NT2/D1 (cell line): ENCODE results near the gene STK32B.

Source experiments
- DNase-seq: peaks from one replicate; pipeline ENCODE4 v3.0.0-alpha.2; 2011; ENCODE audit warnings: low read depth, low spot score
- H3K27me3 ChIP-seq: 2 replicates; pipeline ENCODE4 v1.6.0; 2011; ENCODE audit warnings: mild to moderate bottlenecking; ENCODE audit not compliant: insufficient read length, insufficient read depth
- H3K36me3 ChIP-seq: 2 replicates; pipeline ENCODE4 v1.6.1; 2011; ENCODE audit warnings: mild to moderate bottlenecking, low read length, mixed read lengths; ENCODE audit not compliant: insufficient read depth, insufficient read length
- H3K4me1 ChIP-seq: 2 replicates; pipeline ENCODE4 v1.5.1; 2011; ENCODE audit not compliant: insufficient read depth, insufficient read length
- H3K4me3 ChIP-seq: 2 replicates; pipeline ENCODE4 v1.5.1; 2011; ENCODE audit warnings: low read depth; ENCODE audit not compliant: insufficient read length
- H3K9ac ChIP-seq: 2 replicates; pipeline ENCODE4 v1.6.0; 2011; ENCODE audit warnings: low read depth; ENCODE audit not compliant: insufficient read length
- H3K9me3 ChIP-seq: 2 replicates; pipeline ENCODE4 v1.5.1; 2011; ENCODE audit warnings: mild to moderate bottlenecking, low read length; ENCODE audit not compliant: insufficient read depth
- SUZ12 ChIP-seq: IDR thresholded peaks from 2 replicates; pipeline ENCODE4 v1.6.1; 2011; ENCODE audit not compliant: insufficient read length, insufficient read depth; ENCODE audit errors: extremely low read depth
- YY1 ChIP-seq: IDR thresholded peaks from 2 replicates; pipeline ENCODE4 v1.6.1; 2011; ENCODE audit not compliant: insufficient read length, insufficient read depth
- ZNF274 ChIP-seq: IDR thresholded peaks from 2 replicates; pipeline ENCODE4 v1.6.1; 2011; ENCODE audit warnings: mild to moderate bottlenecking, low read depth, low read length

STK32B gene

DNA sequence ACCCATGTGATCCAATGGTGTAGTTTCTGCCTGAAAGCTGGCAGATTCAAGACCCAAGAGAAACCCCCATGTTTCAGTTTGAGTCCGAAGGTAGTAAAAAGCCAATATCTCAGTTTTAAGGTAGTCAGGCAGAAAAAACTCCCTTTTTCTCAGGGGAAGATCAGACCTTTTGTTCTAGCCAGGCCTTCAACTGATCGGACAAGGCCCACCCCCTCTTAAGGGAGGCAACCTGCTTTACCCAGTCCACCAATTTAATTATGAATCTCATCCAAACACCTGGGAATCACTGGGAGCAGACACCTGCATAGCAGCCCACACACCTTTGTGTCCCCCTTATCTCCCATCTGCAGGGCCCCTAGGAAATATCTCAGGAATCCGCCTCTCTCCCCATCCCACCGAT, 322.0 kb downstream of the STK32B start:
- TF ChIP-seq YY1 = no peak
- no peak for TF ChIP-seq SUZ12
- no peak for DNase-seq
- Histone ChIP-seq H3K9ac (no peak overlapping the region), H3K36me3 (no peaks in the 10 kb centered on the region), H3K4me3 (no peak overlapping the region), H3K27me3 (no peaks in the 10 kb centered on the region), H3K9me3 (no peaks in the 10 kb centered on the region; the same call in 1 of the 2 replicates), H3K4me1 (no peaks in the 10 kb centered on the region)

DNA sequence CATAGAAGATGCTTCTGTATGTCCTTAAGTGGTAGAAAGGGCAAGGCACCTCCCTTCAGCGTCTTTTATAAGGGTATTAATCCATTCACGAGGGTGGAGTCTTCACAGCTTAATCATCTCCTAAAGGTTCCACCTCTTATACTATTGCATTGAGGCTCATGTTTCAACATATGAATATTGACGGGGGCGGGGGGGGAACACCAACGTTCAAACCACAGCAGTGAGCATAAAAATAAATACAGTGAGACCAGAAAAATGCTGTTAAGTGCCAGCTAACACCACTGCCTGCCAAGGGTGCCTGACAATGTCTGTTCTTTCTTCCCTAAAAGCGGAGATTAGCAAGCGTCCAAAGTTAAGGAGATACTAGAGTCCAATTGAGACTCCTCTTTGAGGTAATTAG, 323.3 kb downstream of the STK32B start:
- Histone ChIP-seq H3K9me3 (no peaks in the 10 kb centered on the region; the same call in 1 of the 2 replicates), H3K9ac (no peak overlapping the region), H3K27me3 (no peaks in the 10 kb centered on the region), H3K4me3 (no peak overlapping the region), H3K36me3 (no peaks in the 10 kb centered on the region), H3K4me1 (no peaks in the 10 kb centered on the region)
- TF ChIP-seq SUZ12 = no peak
- TF ChIP-seq ZNF274 = no peak
- TF ChIP-seq YY1 = no peak
- no peak for DNase-seq

DNA sequence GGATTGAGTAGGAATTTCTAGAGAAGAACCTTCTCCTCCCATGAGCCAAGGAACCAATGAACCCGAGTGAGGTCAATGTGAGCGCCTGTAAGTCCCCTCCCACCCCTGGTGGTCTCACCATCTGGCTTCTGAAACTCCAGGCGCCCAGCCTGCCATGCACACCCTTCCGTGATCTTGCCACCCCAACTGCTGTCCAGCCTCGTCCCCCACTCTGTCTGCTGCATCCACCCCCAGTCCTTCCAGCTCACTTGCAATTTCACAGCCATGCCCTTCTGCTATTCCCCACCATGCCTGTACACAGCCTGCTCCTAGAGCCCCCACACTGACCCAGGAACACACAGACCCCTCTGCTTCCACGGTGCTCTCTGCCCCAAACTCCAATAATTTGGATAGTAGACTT, 323.7 kb downstream of the STK32B start:
- Histone ChIP-seq H3K27me3 (no peaks in the 10 kb centered on the region), H3K9ac (no peak overlapping the region), H3K36me3 (no peaks in the 10 kb centered on the region), H3K9me3 (no peaks in the 10 kb centered on the region; the same call in 1 of the 2 replicates), H3K4me3 (no peak overlapping the region), H3K4me1 (no peaks in the 10 kb centered on the region)
- DNase-seq = no peak
- TF ChIP-seq YY1 = no peak
- TF ChIP-seq ZNF274 = no peak
- no peak for TF ChIP-seq SUZ12

GRCh38 chr4:5376015-5376414, 324.7 kb downstream of the STK32B start:
- no peak for DNase-seq
- Histone ChIP-seq H3K36me3 (no peaks in the 10 kb centered on the region), H3K9ac (no peak overlapping the region)

DNA sequence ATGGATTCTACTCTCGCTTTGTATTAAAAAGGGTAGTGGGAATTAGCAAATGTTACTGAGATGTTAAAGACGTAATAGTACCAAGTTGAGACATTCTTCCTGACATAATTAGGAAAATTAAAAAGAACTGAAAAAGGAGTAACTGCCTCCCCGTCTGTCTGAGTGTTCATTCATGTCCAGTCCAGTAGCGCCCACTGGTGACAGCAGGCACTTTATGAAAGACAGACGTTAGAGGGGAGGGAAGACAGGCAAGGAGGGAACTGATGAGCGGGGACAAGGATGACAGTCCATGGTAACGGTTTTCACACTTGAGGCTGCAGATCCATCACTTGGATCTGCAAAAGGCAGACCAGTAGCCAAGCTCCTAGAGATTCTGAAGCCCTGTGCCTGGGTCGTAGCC, 326.7 kb downstream of the STK32B start:
- Histone ChIP-seq H3K4me1 (no peaks in the 10 kb centered on the region), H3K9me3 (no peaks in the 10 kb centered on the region; the same call in 1 of the 2 replicates), H3K36me3 (no peaks in the 10 kb centered on the region), H3K9ac (no peak overlapping the region), H3K27me3 (no peaks in the 10 kb centered on the region), H3K4me3 (no peak overlapping the region)
- no peak for TF ChIP-seq ZNF274
- TF ChIP-seq YY1 = no peak
- TF ChIP-seq SUZ12 = no peak
- DNase-seq = no peak

More at GRCh38 chr4:5376015-5376414, 324.7 kb downstream of the STK32B start:
- Histone ChIP-seq H3K4me3 (no peak overlapping the region), H3K9me3 (no peaks in the 10 kb centered on the region; the same call in 1 of the 2 replicates), H3K4me1 (no peaks in the 10 kb centered on the region), H3K27me3 (no peaks in the 10 kb centered on the region)
- TF ChIP-seq ZNF274 (no peak), SUZ12 (no peak), YY1 (no peak)

GRCh38 chr4:5379895-5380294, 328.6 kb downstream of the STK32B start:
- TF ChIP-seq ZNF274 (no peak), YY1 (no peak), SUZ12 (no peak)
- H3K27me3 ChIP-seq = no peaks in the 10 kb centered on the region
- no peak overlapping the region for H3K4me3 ChIP-seq
- H3K36me3 ChIP-seq = no peaks in the 10 kb centered on the region
- no peaks in the 10 kb centered on the region; the same call in 1 of the 2 replicates for H3K9me3 ChIP-seq
- H3K9ac ChIP-seq = no peak overlapping the region
- no peak for DNase-seq
- H3K4me1 ChIP-seq = no peaks in the 10 kb centered on the region

DNA sequence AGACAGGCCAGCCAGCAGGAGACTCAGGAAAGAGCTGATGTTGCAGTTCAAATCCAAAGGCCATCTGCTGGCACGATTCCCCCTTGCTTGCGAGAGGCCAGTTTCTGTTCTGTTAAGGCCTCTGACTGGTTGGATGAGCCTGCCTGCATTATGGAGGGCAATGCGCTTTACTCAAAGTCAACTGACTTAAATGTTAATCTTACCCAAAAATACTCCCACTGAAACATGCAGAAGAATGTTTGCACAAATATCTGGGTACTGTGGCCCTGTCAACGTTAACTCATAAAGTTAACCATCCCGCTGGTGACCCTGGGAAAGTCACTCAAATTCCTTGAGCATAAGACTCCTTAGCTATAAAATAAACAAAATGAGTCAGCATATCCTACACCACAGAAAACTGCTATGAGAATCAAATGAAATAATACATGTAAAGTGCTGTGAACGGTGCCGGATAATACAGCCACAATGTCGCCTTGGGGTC, 330.7 kb downstream of the STK32B start:
- TF ChIP-seq ZNF274 = no peak
- TF ChIP-seq SUZ12 = no peak
- no peak for TF ChIP-seq YY1
- Histone ChIP-seq H3K4me1 (no peaks in the 10 kb centered on the region), H3K36me3 (no peaks in the 10 kb centered on the region), H3K9ac (no peak overlapping the region), H3K4me3 (no peak overlapping the region), H3K9me3 (no peaks in the 10 kb centered on the region; the same call in 1 of the 2 replicates), H3K27me3 (no peaks in the 10 kb centered on the region)
- DNase-seq = no peak
